ENCODE measurements around the gene AXDND1.

- TF ChIP-seq POLR2AphosphoS5 (IDR thresholded peaks at IDR 0.05; ENCODE audit: low read depth, low read length): no peak
- no peak for TF ChIP-seq CTCF (IDR thresholded peaks at IDR 0.05)
These were observed 79.8 kb downstream of the AXDND1 start for GRCh38 chr1:179445593-179445992.
